T-helper 22 cell (primary cell): Measurements from ENCODE around the gene GLB1L2.
"Not testable (repeated sequence)": the region's sequence is repeated elsewhere in the genome, so short reads cannot be mapped to it uniquely, and the experiment has no call there.

Source experiments
- DNase-seq: peaks from one replicate; pipeline ENCODE4 v3.0.0-alpha.2; 2020; ENCODE audit warnings: low read depth

The GLB1L2 gene

GRCh38 chr11:134328433-134328832 lies 3.4 kb upstream of the GLB1L2 start:
- no peak for DNase-seq

GRCh38 chr11:134330611-134331353 lies 1.0 kb upstream of the GLB1L2 start:
- no peak for DNase-seq

- DNase-seq: peak; percentile 7
Observed at GRCh38 chr11:134332189-134332631, 422 bp downstream of the GLB1L2 start.

- no peak for DNase-seq
Observed at GRCh38 chr11:134332782-134333181, 994 bp downstream of the GLB1L2 start.

GRCh38 chr11:134333312-134333711 lies 1.5 kb downstream of the GLB1L2 start:
- DNase-seq: no peak

GRCh38 chr11:134333946-134334345 lies 2.2 kb downstream of the GLB1L2 start:
- DNase-seq: no peak

- DNase-seq: no peak
Observed at GRCh38 chr11:134334796-134335571, 3.2 kb downstream of the GLB1L2 start.

- DNase-seq: no peak
Observed at GRCh38 chr11:134337051-134337450, 5.3 kb downstream of the GLB1L2 start.

GRCh38 chr11:134338068-134338467 lies 6.3 kb downstream of the GLB1L2 start:
- DNase-seq: no peak

GRCh38 chr11:134338654-134339053 lies 6.9 kb downstream of the GLB1L2 start:
- no peak for DNase-seq

GRCh38 chr11:134339756-134340155 lies 8.0 kb downstream of the GLB1L2 start:
- DNase-seq: no peak

GRCh38 chr11:134340354-134340964 lies 8.7 kb downstream of the GLB1L2 start:
- DNase-seq: no peak

- no peak for DNase-seq
Observed at GRCh38 chr11:134341805-134342571, 10.2 kb downstream of the GLB1L2 start.

- DNase-seq: no peak
Observed at GRCh38 chr11:134342572-134343340, 11.0 kb downstream of the GLB1L2 start.

GRCh38 chr11:134343646-134344045 lies 11.9 kb downstream of the GLB1L2 start:
- DNase-seq: no peak

GRCh38 chr11:134344497-134345236 lies 12.9 kb downstream of the GLB1L2 start:
- not testable (repeated sequence) for DNase-seq

- DNase-seq: no peak
Observed at GRCh38 chr11:134345237-134345550, 13.4 kb downstream of the GLB1L2 start.

- no peak for DNase-seq
Observed at GRCh38 chr11:134346101-134346975, 14.6 kb downstream of the GLB1L2 start.

- DNase-seq: no peak
Observed at GRCh38 chr11:134346976-134347350, 15.2 kb downstream of the GLB1L2 start.

- no peak for DNase-seq
Observed at GRCh38 chr11:134347441-134347840, 15.7 kb downstream of the GLB1L2 start.
